ENCODE data around the gene RAB6B. TPM values are rescaled to one million over a fixed set of nuclear protein-coding genes. Genes with fewer than 3 reads are reported as not detected.

Gene RAB6B
- total and polyA plus RNA-seq, 2 experiments from 2014 or later: 2.6 to 9.1 TPM

DNA sequence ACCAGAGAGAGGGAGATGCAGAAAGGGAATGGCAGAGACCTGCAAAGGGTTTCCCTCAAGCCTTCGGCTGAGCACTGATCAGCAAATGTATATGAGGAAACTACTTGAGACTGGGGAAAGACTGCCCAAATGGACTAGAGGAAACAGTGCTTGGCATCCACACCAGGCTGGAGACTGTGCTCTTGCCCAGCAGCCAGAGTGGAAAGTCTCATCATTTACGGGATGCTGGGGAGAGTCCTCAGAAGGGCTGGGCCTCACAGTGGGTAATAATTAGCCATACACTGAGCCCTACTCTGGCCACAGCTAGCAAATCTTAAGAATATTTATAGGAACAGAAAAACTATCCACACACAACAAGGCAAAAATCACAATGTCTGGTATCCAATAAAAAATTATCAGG lies 18.5 kb downstream of the RAB6B start:
- 75% methylated on average over 2 of the region's 2 CpGs for WGBS (ENCODE audit: low lambda C conversion rate, missing lambda C conversion rate)
- Histone ChIP-seq H2AFZ (no peak overlapping the region), H3K4me3 (no peak overlapping the region), H3K9me2 (replicated peaks; ENCODE audit: insufficient read depth) (no peaks in the 10 kb centered on the region), H3K4me2 (no peak overlapping the region), H3K9me3 (ENCODE audit: low read depth) (no peaks in the 10 kb centered on the region), H3K79me2 (no peaks in the 10 kb centered on the region), H3K4me1 (ENCODE audit: insufficient read depth) (no peaks in the 10 kb centered on the region), H3K27ac (no peak overlapping the region), H4K20me1 (ENCODE audit: insufficient read depth, poor library complexity, severe bottlenecking) (no peaks in the 10 kb centered on the region), H3K27me3 (no peaks in the 10 kb centered on the region), H3K36me3 (replicated peaks; ENCODE audit: insufficient read depth, low read depth) (no peaks in the 10 kb centered on the region)
- DNase-seq (ENCODE audit: low spot score): no peak
- TF ChIP-seq, protein P1, sequence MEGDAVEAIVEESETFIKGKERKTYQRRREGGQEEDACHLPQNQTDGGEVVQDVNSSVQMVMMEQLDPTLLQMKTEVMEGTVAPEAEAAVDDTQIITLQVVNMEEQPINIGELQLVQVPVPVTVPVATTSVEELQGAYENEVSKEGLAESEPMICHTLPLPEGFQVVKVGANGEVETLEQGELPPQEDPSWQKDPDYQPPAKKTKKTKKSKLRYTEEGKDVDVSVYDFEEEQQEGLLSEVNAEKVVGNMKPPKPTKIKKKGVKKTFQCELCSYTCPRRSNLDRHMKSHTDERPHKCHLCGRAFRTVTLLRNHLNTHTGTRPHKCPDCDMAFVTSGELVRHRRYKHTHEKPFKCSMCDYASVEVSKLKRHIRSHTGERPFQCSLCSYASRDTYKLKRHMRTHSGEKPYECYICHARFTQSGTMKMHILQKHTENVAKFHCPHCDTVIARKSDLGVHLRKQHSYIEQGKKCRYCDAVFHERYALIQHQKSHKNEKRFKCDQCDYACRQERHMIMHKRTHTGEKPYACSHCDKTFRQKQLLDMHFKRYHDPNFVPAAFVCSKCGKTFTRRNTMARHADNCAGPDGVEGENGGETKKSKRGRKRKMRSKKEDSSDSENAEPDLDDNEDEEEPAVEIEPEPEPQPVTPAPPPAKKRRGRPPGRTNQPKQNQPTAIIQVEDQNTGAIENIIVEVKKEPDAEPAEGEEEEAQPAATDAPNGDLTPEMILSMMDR (IDR thresholded peaks at IDR 0.05; ENCODE audit: poor library complexity): no peak
- no peak for TF ChIP-seq EZH2phosphoT487 (IDR thresholded peaks at IDR 0.05; ENCODE audit: low read depth, severe bottlenecking, unreplicated experiment)
- TF ChIP-seq EZH2 (IDR thresholded peaks at IDR 0.05; ENCODE audit: borderline replicate concordance): no peak

DNA sequence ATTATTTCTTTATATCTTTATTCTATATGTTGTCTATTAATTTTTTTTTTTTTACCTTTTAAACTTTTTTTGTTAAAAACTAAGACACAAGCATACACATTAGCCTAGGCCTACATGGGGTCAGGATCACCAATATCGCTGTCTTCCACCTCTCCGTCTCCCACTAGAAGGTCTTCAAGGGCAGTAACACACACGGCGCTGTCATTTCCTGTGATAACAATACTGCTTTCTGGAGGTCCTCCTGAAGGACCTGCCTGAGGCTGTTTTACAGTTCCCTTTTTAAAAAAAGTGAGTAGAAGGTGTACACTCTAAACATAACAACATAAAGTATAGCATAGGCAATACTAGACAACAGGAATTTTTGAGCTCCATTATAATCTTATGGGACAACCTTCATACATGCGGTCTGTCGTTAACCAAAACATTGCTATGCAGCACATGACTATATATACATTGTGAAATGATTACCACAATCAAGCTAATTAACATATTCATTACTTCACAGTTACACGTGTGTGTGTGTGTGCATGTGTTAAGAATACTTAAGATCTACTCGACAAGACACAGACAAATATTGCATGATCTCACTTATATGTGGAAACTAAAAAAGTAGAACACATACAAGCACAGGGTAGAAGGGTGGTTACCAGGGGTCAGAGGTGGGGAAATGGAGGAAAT lies 20.8 kb downstream of the RAB6B start:
- TF ChIP-seq EZH2 (IDR thresholded peaks at IDR 0.05; ENCODE audit: borderline replicate concordance): no peak
- no peak for TF ChIP-seq EZH2phosphoT487 (IDR thresholded peaks at IDR 0.05; ENCODE audit: low read depth, severe bottlenecking, unreplicated experiment)
- TF ChIP-seq, protein P1 (IDR thresholded peaks at IDR 0.05; ENCODE audit: poor library complexity): no peak
- no peak overlapping the region for H2AFZ ChIP-seq
- H3K9me2 ChIP-seq (replicated peaks; ENCODE audit: insufficient read depth): no peaks in the 10 kb centered on the region
- H3K4me2 ChIP-seq: no peak overlapping the region
- DNase-seq (ENCODE audit: low spot score): no peak
- 80% methylated on average over 8 of the region's 8 CpGs for WGBS (ENCODE audit: low lambda C conversion rate, missing lambda C conversion rate)
- no peaks in the 10 kb centered on the region for H3K79me2 ChIP-seq
- H3K9me3 ChIP-seq (ENCODE audit: low read depth): no peaks in the 10 kb centered on the region
- H3K27ac ChIP-seq: no peak overlapping the region
- no peaks in the 10 kb centered on the region for H3K4me1 ChIP-seq (ENCODE audit: insufficient read depth)
- H3K36me3 ChIP-seq (replicated peaks; ENCODE audit: insufficient read depth, low read depth): no peaks in the 10 kb centered on the region
- no peak overlapping the region for H3K4me3 ChIP-seq
- no peaks in the 10 kb centered on the region for H4K20me1 ChIP-seq (ENCODE audit: insufficient read depth, poor library complexity, severe bottlenecking)
- no peaks in the 10 kb centered on the region for H3K27me3 ChIP-seq

DNA sequence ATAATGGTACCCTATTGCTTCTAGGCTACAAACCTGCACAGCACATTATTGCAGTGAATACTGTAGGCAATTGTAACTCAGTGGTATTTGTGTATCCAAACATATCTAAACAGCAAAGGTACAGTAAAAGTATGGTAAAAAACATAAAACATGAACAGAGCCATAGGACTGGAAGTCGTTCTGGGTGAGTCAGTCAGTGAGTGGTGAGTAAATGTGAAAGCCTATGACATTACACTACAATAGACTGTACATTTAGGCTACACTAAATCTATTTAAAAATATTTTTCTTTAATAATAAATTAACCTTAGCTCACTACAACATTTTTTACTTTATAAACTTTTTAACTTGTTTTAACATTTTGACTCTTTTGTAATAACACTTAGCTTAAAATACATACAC lies 21.3 kb downstream of the RAB6B start:
- no peak overlapping the region for H3K4me2 ChIP-seq
- no peak for DNase-seq (ENCODE audit: low spot score)
- no peak overlapping the region for H3K4me3 ChIP-seq
- H3K4me1 ChIP-seq (ENCODE audit: insufficient read depth): no peaks in the 10 kb centered on the region
- H3K27me3 ChIP-seq: no peaks in the 10 kb centered on the region
- TF ChIP-seq EZH2 (IDR thresholded peaks at IDR 0.05; ENCODE audit: borderline replicate concordance): no peak
- TF ChIP-seq EZH2phosphoT487 (IDR thresholded peaks at IDR 0.05; ENCODE audit: low read depth, severe bottlenecking, unreplicated experiment): no peak
- TF ChIP-seq, protein P1 (IDR thresholded peaks at IDR 0.05; ENCODE audit: poor library complexity): no peak
- WGBS (ENCODE audit: low lambda C conversion rate, missing lambda C conversion rate): 71% methylated on average over 1 of the region's 1 CpG
- no peaks in the 10 kb centered on the region for H3K79me2 ChIP-seq
- no peaks in the 10 kb centered on the region for H3K9me3 ChIP-seq (ENCODE audit: low read depth)
- H3K9me2 ChIP-seq (replicated peaks; ENCODE audit: insufficient read depth): no peaks in the 10 kb centered on the region
- H3K36me3 ChIP-seq (replicated peaks; ENCODE audit: insufficient read depth, low read depth): no peaks in the 10 kb centered on the region
- H2AFZ ChIP-seq: no peak overlapping the region
- no peak overlapping the region for H3K27ac ChIP-seq
- H4K20me1 ChIP-seq (ENCODE audit: insufficient read depth, poor library complexity, severe bottlenecking): no peaks in the 10 kb centered on the region
